ENCODE measurements around the gene UGT8.

The UGT8 gene

GRCh38 chr4:114677346-114677979 lies 78.9 kb downstream of the UGT8 start:
- no peak for DNase-seq (ENCODE audit: extremely low spot score)
- CTCF ChIA-PET, result no interaction called here
- TF ChIP-seq CTCF (IDR thresholded peaks at IDR 0.05; ENCODE audit: control extremely low read depth, extremely low read depth, low read depth, missing control alignments), result no peak
- POLR2A ChIA-PET, result no interaction called here

- no peak for DNase-seq (ENCODE audit: extremely low spot score)
- POLR2A ChIA-PET, result no interaction called here
- no peak for TF ChIP-seq CTCF (IDR thresholded peaks at IDR 0.05; ENCODE audit: control extremely low read depth, extremely low read depth, low read depth, missing control alignments)
- CTCF ChIA-PET, result no interaction called here
Observed at GRCh38 chr4:114684462-114684861, 85.9 kb downstream of the UGT8 start.

- POLR2A ChIA-PET, result no interaction called here
- no peak for TF ChIP-seq CTCF (IDR thresholded peaks at IDR 0.05; ENCODE audit: control extremely low read depth, extremely low read depth, low read depth, missing control alignments)
- no peak for DNase-seq (ENCODE audit: extremely low spot score)
- CTCF ChIA-PET, result interaction anchor here (1.7 kb wide), 2 partner anchors 10 to 300 kb away, joined by 4 to 5 read pairs; no protein-coding TSS in a partner anchor
Observed at GRCh38 chr4:114688059-114688458, 89.5 kb downstream of the UGT8 start.

GRCh38 chr4:114690571-114690970 lies 92.0 kb downstream of the UGT8 start:
- CTCF ChIA-PET, result interaction anchor here (1.2 kb wide), 1 partner anchor 8 kb away, joined by 3 read pairs; no protein-coding TSS in a partner anchor
- no peak for DNase-seq (ENCODE audit: extremely low spot score)
- no peak for TF ChIP-seq CTCF (IDR thresholded peaks at IDR 0.05; ENCODE audit: control extremely low read depth, extremely low read depth, low read depth, missing control alignments)
- POLR2A ChIA-PET, result no interaction called here

GRCh38 chr4:114691865-114692264 lies 93.3 kb downstream of the UGT8 start:
- ChIA-PET CTCF (interaction anchor here (1.2 kb wide), 1 partner anchor 23 kb away, joined by 3 read pairs; no protein-coding TSS in a partner anchor), POLR2A (no interaction called here)
- no peak for DNase-seq (ENCODE audit: extremely low spot score)
- TF ChIP-seq CTCF (IDR thresholded peaks at IDR 0.05; ENCODE audit: control extremely low read depth, extremely low read depth, low read depth, missing control alignments), result no peak

GRCh38 chr4:114692958-114693357 lies 94.4 kb downstream of the UGT8 start:
- POLR2A ChIA-PET, result no interaction called here
- no peak for DNase-seq (ENCODE audit: extremely low spot score)
- TF ChIP-seq CTCF (IDR thresholded peaks at IDR 0.05; ENCODE audit: control extremely low read depth, extremely low read depth, low read depth, missing control alignments), result no peak
- CTCF ChIA-PET, result no interaction called here

Data from GM10248 (cell line).